Measurements from ENCODE around the gene PRSS27. TPM values are rescaled to one million over a fixed set of nuclear protein-coding genes. Genes with fewer than 3 reads are reported as not detected.
A peak's percentile ranks its signal among the peaks of the same experiment; 100 is the strongest.
"Not testable (repeated sequence)": the region's sequence is repeated elsewhere in the genome, so short reads cannot be mapped to it uniquely, and the experiment has no call there.

The PRSS27 gene
- total RNA-seq, 1 experiment from 2014 or later: 2.6 TPM

DNA sequence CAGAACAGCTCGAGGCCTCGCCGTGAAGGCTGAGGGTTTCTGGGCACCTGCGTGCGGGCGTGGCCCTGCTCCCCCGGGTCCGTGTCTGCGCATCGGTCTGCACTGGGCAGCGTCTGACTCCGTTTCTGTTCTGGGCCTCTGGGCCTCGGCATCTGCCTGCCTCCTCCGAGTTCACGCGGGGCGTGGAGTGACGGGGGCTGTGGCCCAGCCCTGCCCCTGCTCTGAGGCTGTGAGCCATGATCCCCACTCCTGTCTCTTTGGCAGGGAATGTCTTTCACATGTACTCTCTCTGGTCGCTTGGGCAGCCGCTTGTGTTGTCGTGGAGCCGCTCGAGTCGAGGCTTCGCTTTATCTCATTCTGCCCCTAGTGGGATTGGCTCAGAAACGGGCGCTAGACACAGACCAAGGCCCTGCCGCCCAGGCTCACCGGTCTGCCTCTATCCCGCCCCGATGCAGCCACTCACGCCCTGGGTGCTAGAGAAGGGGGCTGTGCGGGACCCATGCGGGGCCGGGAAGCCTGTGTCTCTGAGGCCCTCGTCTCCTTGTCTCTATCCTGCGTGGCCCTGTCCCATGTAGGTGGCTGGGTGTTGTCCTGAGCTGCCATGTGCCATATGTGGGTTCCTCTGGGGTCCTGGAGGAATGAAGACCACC lies 23.3 kb downstream of the PRSS27 start:
- not testable (repeated sequence) for DNase-seq (ENCODE audit: low spot score)

DNA sequence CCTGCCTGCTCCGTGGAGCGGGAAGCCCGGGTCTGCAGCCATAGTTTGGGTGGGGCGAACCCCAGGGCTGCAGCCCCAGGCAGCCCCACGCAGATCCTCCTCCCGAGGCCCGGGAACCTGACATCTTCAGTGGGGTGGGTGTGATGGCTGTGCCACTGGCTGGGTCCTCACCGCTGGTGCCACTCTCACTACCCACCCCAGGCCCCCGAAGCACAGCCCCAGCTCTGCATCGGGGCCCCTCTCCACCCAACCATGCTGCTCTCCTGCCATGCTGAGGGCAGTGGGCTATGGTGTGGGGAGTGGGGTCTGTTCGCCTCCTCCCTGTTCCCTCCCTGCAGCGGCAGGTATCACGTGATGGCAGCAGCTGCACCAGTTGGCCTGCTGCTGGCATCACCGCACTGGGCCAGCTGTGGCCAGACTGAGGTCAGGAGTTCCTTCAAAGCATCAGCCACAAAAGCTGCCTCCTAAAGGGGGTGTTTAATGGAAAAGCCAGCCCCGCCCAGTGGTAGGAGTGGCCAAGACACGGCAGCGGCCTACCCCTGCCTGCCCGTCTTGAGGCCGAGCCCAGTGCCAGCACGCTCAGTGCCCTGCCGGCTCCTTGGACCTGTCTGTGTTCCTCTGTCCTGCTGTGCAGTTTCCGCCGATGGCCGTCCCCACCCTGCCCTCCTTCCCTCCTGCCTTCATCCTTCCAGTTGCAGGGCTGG lies 26.9 kb downstream of the PRSS27 start:
- DNase-seq (ENCODE audit: low spot score): peak; percentile 79

DNA sequence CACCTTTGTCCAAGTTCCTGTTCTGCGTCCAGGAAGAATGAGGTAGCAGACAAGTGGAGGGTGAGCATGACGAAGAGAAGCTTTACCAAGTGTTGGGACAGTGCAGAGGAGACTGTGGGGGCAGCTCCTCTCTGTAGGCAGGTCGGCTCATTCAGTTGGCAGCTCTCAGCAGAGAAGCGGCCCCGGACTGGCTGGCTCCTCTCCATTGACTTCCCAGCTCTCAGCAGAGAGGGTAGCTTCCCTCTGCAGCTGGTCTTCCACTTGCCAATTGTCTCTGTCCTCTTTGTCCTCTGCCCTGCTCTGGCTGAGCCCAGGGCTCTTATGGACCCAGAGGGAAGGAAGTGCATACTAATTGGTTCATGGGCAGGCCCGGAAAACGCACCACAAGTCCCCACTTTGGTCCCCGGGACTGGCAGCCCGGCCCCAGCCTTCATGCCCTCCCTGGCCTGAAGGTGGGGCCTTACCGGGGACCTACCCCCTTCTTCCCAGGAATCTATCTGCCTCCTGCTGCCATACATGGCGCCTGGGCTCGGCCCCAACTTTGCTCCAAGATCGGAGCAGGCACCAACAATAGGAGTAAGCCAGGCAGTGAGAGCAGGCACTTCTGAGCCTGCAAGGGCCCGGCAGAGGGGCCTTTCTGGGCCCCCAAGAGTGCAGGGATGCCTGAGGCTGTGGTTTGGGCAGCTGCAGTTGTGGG lies 27.6 kb downstream of the PRSS27 start:
- DNase-seq (ENCODE audit: low spot score): no peak

DNA sequence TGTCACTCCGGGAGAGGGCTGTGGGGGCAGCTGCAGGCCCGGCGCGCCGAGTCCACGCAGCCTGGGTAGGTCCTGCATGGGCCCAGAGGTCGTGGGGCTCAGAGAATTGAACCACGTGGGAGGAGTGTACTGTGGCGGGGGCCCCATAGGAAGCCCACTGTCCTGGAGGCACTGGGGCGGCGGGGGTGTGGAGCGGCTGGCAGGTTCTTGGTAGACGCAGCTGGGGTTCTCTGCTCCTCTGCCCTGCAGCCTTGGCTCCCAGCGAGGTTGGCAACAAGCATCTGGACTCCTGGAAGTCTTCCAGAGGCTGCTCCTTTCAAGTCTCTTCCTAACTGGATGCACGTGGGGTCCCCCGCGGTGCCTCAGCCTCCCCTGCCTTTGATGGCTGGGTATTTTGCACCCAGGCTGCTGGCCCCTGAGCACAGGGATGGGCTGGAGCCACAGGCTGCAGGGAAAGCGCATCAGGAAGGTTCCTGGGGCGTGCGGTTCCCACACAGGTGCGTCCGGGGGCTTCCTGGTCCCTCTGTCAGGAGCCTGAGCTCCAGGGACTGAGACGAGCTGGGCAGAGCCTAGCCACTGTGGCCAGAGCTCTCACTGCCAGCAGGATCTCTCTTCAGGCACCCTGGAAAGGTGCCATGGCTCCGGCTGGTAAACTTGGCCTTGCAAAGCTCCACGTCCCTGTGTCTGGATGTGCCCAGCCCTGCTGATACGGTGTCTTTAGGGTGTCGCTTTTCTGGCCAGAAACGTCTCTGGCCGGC lies 28.4 kb downstream of the PRSS27 start:
- no peak for DNase-seq (ENCODE audit: low spot score)

DNA sequence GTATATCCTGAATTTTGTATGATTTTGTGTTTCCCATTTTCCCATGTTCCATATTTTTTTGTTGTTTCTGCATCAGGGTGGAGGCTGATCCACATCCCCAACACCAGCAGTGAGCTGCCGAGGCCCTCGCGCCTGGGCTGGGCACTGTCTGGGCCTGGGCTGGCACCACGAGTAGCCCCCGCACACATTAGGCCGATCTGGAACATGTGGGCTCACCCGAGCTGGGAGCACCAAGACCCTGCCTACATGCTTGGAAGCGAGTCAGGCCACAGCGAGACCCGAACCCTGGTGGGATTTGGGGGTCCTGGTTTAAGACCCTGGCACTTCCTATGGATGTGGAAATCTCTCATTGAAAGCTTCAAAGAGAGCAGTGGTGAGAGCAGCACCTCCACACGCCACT lies 29.2 kb downstream of the PRSS27 start:
- no peak for DNase-seq (ENCODE audit: low spot score)

DNA sequence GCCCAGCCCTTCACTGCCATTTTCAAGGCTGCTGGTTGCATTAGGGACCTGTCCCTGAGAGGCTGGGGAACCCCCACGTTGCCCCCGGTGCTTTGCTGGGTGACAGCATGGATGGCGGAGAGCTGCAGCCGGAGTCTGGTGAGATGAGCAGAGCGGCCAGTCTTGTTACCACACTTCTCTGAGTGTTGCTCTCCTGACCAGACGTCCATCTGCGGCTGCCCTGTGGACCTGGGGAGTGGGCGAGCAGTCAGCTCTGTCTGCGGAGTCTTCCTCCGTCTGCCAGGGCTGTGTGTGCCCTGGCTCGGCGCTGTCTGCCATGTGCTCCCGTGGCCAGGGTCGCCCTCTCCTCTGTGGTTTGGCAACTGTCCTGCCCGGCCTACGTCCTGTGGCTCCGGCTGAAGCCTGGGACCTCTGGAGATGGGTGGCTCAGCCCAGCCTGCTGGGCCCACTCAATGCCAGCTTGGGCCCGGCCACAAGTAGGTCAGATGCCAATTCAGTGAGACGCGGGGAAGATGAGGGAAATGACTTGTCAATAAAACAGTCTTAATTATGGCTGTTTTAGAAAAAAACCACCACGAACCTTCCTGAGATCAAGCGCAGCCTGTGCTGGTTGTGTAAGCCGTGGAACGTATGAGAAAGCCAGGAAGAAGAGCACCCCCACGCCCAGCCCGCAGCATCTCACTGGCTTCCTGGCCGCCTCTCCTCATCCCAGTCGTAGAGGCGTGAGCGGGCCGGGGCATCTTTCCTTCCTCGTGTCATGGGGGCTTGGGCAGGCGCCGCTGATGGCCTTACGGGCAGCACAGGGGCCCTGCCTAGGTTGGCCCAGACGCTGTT lies 29.8 kb downstream of the PRSS27 start:
- no peak for DNase-seq (ENCODE audit: low spot score)

DNA sequence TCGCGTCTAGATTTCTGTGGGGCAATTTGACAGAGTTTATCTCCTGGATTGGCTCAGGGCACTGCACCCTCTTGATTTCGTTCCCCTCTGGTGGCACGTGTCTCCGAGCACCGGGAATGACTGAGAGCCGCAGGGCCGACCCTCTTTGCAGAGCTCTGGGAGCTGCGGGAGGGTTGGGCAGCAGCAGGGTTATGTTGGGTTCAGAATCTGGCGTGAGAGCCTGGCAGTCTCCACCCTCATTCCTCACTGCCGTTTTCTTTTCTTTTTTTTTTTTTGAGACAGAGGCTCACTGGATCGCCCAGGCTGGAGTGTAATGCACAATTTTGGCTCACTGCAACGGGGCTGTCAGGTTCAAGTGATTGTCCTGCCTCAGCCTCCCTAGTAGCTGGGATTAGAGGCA lies 30.6 kb downstream of the PRSS27 start:
- DNase-seq (ENCODE audit: low spot score): not testable (repeated sequence)

DNA sequence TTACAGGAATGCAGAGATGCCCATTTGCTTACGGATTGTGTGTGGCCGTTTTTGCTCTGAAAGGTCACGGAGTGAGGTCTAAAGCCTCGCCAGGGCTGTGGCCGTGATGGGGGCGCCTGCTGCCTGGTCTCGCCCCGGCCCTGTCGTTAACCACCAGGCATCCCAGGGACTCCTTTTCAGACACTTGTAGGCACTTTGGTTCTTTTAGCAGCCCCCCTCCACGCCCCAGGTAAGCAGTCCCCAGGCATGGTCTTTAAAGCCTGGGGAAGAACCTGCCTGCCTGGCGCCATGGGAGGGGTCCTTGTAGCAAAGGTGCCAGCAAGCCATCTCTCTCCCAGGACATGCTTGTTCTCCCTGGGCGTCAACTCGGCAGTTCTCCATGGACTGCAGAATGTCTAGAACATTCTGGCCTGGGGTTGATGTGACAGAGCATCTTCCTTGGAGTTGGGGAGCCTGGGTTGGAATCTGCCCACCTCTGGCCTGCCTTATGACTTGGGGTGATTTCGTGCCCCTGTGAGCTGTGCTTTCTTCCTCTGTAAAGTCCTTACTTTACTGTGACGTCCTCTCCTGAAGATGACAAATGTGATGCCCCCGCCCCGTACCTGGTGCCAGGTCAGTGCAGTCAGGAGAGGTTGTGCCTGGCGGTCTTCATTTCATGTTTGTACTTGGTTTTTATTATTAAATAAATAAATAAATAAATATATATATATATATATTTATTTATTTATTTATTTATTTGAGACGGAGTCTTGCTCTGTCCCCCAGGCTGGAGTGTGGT lies 32.3 kb downstream of the PRSS27 start:
- DNase-seq (ENCODE audit: low spot score): no peak

DNA sequence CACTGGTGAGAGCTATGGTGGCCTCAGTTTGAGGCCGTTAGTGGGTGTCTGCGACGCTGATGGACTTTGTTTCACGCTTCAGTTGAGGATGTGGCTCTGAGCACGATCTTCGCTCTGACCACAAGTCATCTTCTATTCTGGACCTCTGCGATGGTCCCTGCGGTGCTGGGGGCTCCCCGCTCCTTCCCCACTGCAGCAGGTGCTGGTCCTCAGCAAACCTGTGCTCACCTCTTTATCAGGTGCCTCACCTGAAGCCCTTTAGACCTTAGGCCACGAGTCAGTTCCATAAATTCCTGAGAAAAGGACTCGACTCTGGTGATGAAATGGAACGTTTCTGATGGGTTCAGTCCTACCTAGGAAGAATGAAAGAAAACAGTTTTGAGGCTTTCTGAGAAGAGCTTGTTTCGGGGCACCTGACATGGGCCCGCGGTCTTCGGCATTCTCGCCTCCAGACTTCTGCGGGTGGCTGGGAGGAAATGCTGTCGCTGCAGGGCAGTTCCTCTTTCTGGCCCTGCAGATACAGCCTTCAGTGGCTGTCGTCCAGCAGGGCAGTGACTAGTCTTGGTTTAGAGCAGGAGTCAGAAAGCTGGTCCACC lies 33.0 kb downstream of the PRSS27 start:
- no peak for DNase-seq (ENCODE audit: low spot score)

DNA sequence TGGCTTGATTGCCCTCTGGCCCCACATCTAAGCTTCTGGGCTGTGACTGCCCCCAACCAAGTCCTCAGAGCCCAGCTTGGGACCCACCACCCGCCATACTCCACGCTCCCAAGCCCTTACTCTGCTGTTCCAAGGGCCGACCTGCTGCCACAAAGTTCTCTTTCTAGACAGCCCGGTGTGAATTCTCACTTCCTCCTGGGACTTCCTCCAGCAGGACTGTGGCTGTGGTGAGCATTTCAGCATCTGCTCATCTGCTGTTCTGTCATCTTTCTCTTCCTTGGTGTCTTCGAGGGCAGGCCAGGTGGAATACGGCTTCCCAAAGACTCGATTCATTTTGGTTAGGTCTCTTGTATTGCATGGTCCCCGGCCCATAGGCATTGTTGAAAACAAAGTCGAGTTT lies 33.9 kb downstream of the PRSS27 start:
- not testable (repeated sequence) for DNase-seq (ENCODE audit: low spot score)

DNA sequence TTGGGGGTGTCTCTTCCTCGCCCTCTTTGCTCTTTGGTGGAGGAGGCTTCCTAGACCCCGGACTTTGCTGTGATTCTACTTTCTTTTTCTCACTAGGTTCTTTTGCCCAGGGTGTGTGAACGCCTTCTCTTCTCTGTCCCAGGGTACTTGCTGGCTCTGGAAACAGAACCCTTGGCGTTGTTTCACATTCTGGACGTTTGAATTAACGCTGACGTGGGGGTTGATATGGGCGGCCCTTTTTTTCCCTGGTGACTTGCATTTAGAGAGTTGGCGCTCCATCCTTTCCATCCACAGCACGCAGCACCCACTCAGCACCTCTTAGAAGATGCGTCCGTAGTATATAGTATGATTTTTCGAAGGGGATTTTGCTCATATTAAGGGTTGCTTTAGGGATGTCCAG lies 37.0 kb downstream of the PRSS27 start:
- DNase-seq (ENCODE audit: low spot score): not testable (repeated sequence)

DNA sequence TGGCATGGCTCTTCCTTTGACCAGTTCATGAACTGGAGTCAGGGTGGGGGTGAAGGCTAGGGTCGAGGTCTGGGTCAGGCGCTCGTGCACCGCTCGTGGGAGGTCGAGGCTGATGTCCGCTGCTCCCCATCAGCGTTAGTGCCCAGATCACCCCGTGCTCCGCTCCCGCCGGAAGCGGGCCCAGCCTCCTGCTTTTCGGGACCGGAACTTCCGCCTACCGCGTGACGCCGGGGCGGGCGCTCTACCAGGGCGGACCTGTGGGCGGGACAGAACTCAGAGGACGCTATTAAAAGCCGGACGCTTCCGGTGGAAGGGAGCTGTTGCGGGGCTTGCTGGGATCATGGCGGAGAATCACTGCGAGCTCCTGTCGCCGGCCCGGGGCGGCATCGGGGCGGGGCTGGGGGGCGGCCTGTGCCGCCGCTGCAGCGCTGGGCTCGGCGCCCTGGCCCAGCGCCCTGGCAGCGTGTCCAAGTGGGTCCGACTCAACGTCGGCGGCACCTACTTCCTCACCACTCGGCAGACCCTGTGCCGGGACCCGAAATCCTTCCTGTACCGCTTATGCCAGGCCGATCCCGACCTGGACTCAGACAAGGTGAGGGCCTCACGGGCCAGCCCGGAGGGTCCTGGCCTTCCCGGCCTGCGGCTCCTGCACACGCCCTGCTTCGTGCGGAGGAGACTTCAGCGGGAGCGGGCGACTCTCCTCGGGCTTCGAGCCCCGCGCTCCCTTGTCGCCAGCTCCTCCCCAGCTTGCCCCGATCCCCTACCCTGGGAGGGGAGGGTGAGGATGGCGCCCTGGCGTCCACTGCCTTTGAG lies 37.6 kb downstream of the PRSS27 start, which contains the start of gene KCTD5:
Gene KCTD5 (plus strand): TSS at position 315 of the 813 bp plus-strand sequence. CDS start 26 bp downstream, at position 341.
- DNase-seq (ENCODE audit: low spot score): peak; percentile 90

DNA sequence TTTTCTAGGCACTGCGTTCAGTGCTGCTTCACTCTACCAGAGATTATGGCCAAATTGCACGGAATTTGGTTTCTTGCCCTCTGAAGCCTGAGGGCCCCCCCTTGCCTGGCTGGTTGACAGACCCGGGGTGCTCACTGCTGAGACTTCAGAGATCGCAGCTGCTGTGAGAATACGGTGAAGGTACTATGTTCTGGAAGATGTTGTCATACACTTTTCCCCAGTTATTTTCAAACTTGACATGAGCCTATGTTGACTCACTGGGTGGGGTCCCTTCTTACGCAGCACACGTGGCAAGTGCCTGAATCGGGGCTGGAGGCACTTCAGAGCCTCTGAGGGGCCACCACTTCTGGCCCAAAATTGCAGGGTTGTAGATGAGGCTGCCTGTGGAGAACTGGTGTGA lies 39.7 kb downstream of the PRSS27 start:
- DNase-seq (ENCODE audit: low spot score): not testable (repeated sequence)

DNA sequence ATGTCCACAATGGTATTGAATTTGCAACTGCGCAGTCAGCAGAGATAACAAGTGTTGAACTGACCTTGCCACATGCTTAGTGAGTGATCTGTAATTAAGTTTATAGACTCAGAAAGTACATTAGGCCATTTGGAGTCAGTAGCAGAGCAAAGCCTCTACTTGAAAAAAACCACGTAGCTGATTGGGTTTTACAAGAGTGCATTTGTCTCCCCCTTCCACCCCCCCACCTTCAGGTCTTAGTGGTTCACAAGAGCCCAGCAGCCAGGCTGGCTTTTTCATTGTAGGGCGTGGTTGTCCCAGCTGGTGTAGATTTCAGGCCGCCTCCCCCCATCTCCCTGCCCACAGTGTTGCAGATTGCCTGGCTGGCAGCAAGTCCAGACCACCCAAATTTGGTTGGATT lies 40.1 kb downstream of the PRSS27 start:
- not testable (repeated sequence) for DNase-seq (ENCODE audit: low spot score)

DNA sequence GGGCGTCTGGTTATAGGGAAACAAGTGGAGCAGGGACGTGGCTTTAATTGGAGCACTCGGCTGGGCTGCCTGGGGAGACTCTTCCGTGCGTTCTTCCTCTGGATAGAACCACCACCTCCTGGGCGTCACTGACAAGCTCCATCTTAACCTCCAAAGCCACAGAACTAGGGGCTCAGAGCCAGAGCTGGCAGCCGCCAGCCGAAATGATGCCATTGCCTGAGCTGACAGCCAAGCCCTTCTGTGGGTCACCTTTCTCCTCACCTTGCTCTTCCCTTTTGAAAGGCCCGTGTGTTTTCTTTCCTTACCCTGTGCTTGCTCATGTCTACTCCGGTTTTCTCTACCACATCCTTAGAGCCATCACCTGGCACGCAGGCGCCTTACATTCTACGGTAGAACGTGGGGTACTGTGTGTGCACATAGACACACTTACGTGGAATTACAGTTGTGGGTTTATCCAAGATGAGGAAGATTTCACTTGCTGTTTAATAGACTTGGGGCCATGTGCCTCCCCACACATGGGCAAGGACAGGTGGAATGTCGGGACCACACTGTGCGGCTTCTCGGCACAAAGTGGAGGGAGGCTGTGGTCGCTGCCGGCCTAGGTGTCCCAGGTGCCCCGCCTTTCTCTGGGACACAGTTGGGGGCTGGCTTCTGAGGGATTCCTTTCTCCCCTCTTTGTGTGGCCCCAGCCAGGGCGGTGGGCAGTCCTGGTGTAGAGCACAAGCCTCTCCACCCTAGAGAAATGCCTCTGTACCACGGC lies 41.6 kb downstream of the PRSS27 start:
- DNase-seq (ENCODE audit: low spot score): not testable (repeated sequence)

DNA sequence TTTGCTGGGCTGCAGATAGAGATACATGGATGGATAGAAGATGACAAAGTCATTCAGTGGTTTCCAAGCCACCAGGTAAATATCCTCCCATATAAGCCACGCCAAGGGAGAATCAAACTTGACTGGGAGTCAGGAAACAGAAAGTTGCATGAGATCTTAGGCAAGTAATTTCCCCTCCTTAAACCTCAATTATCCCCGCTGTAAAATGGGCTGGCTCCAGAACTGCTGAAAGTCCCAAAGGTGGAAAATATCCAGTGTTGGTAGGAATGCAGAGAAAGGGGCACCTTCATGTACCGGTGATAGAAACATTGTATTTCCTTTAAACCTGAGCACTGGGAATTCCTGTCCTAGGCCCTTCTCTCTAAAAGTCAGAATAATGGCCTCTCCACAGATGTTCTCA lies 43.1 kb downstream of the PRSS27 start:
- DNase-seq (ENCODE audit: low spot score): not testable (repeated sequence)

DNA sequence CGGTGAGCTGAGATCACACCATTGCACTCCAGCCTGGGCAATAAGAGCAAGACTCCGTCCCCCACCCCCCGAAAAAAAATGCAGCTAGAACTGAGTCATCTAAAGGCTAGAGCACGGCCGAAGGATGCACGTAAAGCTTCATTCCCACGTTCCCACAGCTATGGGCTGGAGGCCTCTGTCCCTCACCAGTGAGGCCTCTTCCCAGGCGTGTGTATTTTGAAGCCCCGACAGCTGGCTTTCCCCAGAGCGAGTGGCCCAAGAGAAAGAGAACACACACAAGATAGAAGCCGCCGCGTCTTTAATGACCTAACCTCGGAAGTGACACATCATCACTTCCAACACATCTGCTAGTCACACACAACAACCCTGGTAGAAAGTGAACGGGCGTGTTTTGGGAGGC lies 44.3 kb downstream of the PRSS27 start:
- DNase-seq (ENCODE audit: low spot score): no peak

DNA sequence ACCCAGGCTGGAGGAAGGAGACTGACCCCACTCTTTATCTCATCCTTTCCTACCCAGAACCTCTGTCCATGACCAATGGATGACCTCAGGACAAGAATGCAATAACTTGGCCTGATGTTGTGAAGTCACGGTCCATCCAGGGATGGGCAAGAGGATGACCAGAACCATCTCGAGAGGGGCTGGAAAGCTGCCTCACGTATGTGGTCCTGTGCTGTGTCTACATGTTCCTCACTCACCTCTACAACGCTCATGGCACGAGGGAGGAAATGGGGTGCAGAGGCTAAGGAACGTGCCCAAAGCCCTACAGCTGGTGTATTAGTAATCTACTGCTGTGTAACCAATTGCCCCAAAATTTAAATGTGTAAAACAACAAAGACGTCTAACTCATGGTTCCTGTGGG lies 45.0 kb downstream of the PRSS27 start:
- no peak for DNase-seq (ENCODE audit: low spot score)

Data from A172 (cell line).